Loucy (cell line): ENCODE data around the gene GOLGA8S.
"Not testable (repeated sequence)": the region's sequence is repeated elsewhere in the genome, so short reads cannot be mapped to it uniquely, and the experiment has no call there.

Experiments used
- CTCF ChIP-seq: fragments of 200-600 bp; sonication (generic); conservative IDR thresholded peaks from 2 replicates; pipeline ENCODE4 v1.5.1; 2014; ENCODE audit warnings: mild to moderate bottlenecking, antibody characterized with exemption, low read length
- EZH2phosphoT487 ChIP-seq: fragments of 200-600 bp; IDR thresholded peaks from 2 replicates; pipeline ENCODE4 v1.6.1; 2018; ENCODE audit warnings: antibody characterized with exemption, mild to moderate bottlenecking, moderate library complexity, borderline replicate concordance

GRCh38 chr15:23371134-23371533, 16.6 kb downstream of the GOLGA8S start:
- TF ChIP-seq CTCF, EZH2phosphoT487: not testable (repeated sequence)
